ENCODE results near the gene CD302.
"Not testable (repeated sequence)": the region's sequence is repeated elsewhere in the genome, so short reads cannot be mapped to it uniquely, and the experiment has no call there.

CD302 gene

GRCh38 chr2:159792599-159792998, 5.4 kb downstream of the CD302 start:
- no peak for DNase-seq

- no peak for DNase-seq
These were observed 6.0 kb downstream of the CD302 start for GRCh38 chr2:159792036-159792435.

- no peak for DNase-seq
These were observed 7.7 kb downstream of the CD302 start for GRCh38 chr2:159790323-159790722.

GRCh38 chr2:159788253-159788652, 9.8 kb downstream of the CD302 start:
- DNase-seq: no peak

DNA sequence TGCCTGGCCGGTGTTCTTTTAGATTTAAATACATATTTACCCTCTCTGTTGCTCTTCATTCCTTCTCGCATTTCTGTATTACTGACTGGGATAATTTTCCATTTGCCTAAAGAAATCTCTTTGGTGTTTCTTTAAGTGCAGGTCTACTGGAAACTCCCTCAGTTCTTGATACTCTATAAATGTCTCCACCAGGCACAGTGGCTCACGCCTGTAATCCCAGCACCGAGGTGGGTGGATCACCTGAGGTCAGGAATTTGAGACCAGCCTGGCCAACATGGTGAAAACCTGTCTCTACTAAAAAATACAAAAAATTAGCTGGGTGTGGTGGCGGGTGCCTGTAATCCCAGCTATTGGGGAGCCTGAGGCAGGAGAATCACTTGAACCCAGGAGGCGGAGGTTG, 10.4 kb downstream of the CD302 start:
- DNase-seq: not testable (repeated sequence)

- DNase-seq: no peak
These were observed 11.1 kb downstream of the CD302 start for GRCh38 chr2:159786938-159787337.

DNA sequence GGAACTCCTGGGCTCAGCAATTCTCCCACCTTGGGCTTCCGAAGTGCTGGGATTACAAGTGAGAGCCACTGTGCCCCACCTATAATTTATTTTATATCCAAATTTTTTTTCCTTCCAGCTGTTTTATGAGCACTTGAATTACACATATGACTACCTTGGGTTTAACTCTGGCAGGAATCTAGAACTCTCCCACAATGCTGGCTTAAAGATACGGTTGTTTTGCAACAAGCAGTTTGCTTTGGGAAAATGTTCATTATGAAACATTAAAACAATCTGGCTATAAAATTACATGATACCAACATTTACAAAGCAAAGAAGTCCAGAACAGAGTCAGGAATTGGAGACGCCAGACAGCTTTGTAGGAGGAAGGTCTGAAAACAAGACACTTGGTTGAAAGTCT, 12.8 kb downstream of the CD302 start:
- no peak for DNase-seq

GRCh38 chr2:159784744-159785143, 13.3 kb downstream of the CD302 start:
- not testable (repeated sequence) for DNase-seq

DNA sequence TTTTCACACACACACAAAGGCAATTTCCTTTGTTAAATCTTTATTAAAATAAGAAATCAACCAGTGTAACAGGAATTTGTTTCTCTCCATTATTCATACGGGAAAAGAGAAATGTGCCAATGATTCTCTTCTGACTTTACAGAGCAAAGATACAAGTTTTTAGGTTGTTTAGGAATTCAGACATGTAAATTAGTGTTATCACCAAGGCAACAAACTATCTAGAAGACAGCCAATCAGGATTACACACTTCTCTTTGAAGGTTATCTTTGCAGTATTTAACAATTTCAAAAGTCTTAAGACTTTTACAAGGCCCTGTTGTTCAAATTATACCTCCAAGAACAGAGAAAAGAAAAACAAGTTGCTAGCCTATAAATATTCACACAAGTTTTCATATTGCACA, 14.5 kb downstream of the CD302 start:
- no peak for DNase-seq

DNA sequence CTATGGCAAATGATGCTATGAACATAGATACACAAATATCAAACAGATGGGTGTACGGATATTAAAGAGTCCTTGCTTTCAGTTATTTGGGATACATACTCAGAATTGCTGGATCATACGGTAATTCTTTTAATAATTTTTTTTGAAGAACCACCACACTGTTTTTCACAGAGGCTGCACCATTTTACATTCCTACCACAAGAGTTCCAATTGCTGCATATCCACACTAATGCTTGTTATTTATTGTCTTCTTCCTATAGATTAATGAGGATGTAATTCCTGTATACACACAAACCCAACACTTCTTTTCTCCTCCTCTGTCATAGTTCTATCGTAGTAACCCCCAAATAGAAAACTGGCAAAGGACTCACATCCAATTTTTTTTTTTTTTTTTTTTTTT, 21.7 kb downstream of the CD302 start:
- DNase-seq: no peak

DNA sequence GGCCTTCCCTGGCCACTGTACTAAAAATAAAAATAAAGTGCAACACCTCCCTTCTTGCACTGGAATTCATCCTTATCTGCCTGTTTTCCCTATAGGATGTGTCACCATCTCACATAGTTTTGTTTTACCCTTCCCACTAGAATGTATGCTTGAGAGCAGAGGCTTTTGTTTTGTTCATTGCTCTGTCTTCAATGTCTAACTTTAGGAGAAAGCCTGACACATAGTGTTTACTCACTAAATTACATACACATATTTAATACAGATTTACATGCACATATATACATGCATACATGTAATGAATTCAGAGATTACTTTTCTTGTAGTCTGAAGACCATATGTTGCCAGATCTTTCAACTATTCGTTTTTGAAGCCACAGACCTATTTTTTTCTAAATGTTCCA, 23.0 kb downstream of the CD302 start:
- no peak for DNase-seq

DNA sequence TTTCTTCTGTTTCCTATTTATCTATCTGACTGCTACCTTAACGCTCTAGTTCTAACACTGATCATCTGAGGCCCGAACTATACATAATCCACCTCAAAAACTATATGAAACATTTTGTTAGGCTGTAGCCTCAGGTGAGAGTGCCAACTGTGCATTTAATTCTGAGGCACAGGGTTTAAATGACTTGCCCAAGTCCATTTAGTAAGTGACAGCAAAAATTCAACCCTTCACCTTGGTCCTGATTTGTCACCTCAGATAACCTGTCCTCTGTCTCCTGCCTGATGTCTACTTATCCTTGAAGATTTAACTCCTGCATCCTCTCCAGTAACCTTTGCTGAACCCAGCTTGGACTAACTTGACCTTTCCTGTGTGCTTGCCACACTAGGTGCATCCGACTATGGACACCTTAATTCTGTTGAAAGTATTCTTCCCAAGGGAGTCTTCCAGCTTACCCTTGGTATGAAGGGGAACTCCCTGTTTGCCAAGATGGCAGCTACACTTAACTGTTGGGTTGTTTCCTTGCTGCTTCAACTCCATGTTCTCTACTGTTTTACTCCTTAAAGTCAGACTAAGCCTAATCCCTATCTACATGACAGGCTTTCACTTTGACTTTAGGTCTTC, 23.5 kb downstream of the CD302 start:
- DNase-seq: no peak

GRCh38 chr2:159773886-159774285, 24.1 kb downstream of the CD302 start:
- no peak for DNase-seq

DNA sequence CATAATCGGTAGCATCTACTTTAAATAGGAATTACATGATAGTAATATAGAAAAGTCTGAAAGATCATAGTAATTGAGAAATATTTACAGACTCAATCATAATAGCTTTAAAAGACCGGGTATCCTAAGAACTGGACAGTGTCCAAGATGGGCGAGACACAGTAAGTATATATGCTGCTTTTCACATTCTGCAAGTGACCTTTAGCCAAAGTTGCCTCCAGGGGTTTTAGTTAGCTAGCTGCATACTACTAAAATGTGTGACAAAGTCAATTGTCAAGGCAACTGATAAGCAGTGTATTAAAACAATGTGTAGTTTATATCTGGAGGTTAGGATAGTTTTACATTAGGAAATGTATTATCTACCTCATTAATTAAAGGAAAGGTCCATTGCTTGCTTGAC, 24.6 kb downstream of the CD302 start:
- DNase-seq: no peak

DNA sequence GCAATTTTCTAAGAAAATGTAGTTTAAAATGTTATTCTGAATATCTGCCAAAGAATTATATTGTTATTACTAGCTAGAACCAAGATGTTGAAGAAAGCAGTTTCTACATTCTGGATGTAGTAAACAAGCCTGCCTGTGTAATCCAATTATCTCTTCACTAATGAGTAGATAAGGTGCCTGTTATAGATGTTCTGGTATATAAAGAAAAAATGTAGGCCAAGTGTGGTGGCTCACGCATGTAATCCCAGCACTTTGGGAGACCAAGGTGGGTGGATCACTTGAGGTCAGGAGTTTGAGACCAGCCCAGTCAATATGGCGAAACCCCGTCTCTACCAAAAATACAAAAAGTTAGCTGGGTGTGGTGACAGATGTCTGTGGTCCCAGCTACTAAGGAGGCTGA, 28.9 kb downstream of the CD302 start:
- no peak for DNase-seq

- DNase-seq: no peak
These were observed 35.9 kb downstream of the CD302 start for GRCh38 chr2:159762075-159762474.

- no peak for DNase-seq
These were observed 37.7 kb downstream of the CD302 start for GRCh38 chr2:159760326-159760725.

DNA sequence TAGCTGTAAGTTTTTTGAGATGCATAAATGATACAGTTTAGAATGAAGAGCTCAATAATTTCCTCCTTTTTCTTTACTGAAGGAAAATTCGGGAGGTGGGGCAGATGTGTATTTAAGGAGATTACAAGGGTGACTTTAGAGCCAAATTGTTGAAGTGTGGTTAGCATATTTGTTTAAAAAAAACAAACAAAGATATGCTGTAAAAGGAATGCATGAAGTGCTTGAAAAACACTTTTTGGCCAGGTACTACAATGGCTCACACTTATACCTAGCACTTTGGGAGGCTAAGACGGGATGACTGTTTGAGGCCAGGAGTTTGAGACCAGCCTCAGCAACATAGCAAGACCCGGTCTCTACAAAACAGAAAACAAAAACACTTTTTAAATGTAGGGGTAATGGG, 38.4 kb downstream of the CD302 start:
- no peak for DNase-seq

- no peak for DNase-seq
These were observed 39.3 kb downstream of the CD302 start for GRCh38 chr2:159758686-159759085.

DNA sequence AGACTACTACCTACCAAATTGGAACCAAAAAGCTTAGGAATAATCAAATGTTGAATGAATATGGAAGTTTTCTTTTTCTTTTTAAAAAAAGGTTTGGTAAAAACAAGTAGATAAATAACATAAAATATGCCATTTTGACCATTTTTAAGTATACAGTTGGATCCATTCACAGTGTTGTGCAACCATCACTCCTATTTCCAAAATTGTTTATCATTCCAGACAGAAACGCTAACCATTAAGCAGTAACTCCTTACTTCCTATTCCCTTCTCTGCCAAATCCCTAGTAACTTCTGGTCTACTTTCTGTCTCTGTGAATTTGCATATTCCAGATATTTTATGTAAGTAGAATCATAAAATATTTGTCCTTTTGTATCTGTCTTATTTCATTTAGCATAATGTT, 39.8 kb downstream of the CD302 start:
- no peak for DNase-seq

DNA sequence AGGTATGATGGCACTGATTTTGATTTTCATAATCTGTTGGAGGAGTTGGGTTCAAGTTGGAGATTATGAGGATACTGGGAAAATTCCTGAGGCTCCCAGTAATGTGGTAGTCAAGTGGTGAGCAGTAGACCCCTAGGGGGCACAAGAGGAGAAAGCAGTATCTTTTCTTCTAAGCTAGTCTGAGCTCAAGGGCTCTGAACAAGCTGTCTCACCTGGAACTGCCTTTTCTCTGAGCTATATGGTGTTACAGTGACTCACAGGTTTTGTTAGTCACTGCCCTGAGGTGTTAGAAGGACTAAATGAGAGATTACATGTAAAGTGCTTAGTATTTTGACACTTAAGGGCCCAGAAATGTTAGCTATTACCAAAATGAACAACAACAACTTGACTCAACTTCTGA, 42.2 kb downstream of the CD302 start:
- no peak for DNase-seq

- DNase-seq: no peak
These were observed 43.0 kb downstream of the CD302 start for GRCh38 chr2:159755014-159755413.

- DNase-seq: no peak
These were observed 44.2 kb downstream of the CD302 start for GRCh38 chr2:159753797-159754196.

DNA sequence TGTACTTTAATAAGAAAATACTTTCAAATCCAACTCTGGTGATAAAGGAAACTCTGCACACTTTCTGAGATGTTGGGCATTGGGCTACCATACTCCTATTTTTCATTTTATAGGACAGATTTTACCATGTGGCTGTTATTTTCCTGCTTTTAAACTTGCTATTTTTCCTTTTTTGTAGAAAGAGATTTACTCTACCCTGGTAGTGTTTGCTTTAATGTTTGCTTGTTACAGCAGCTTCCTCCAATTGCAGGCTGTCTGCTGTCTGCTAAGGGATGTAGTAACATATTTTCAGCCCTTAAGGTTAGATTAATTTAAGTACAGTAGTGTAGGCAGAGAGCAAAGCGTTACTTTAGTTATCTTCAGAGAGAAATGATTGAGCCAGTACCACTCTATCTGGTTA, 47.1 kb downstream of the CD302 start:
- DNase-seq: no peak

DNA sequence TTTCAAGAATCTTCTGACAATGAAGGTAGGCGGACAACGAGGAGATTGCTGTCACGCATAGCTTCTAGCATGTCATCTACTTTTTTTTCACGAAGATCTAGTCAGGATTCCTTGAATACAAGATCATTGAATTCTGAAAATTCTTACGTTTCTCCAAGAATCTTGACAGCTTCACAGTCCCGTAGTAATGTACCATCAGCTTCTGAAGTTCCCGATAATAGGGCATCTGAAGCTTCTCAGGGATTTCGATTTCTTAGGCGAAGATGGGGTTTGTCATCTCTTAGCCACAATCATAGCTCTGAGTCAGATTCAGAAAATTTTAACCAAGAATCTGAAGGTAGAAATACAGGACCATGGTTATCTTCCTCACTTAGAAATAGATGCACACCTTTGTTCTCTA, 49.9 kb downstream of the CD302 start:
- DNase-seq: no peak

- DNase-seq: not testable (repeated sequence)
These were observed 52.8 kb downstream of the CD302 start for GRCh38 chr2:159745237-159745636.
